ENCODE data around the gene IGF2R.

- no peak for TF ChIP-seq CTCF (IDR thresholded peaks at IDR 0.05)
- no peak for TF ChIP-seq POLR2A (IDR thresholded peaks at IDR 0.05)
Observed at GRCh38 chr6:160010067-160010466, 41.2 kb downstream of the IGF2R start.

Data from lower leg skin (tissue), 3 donors.